Activated CD8-positive, alpha-beta memory T cell treated with anti-CD3 and anti-CD28 coated beads, Interleukin-2, amount 50 U/mL, for 24 hours (primary cell): ENCODE measurements around the gene WDR59.
"Not testable (repeated sequence)": the region's sequence is repeated elsewhere in the genome, so short reads cannot be mapped to it uniquely, and the experiment has no call there.

Experiments
- DNase-seq: peaks from one replicate; pipeline ENCODE4 v3.0.0-alpha.2; 2020; ENCODE audit errors: extremely low read depth

WDR59 gene

GRCh38 chr16:75012380-75013081, 27.6 kb upstream of the WDR59 start:
- no peak for DNase-seq

GRCh38 chr16:75011634-75012307, 26.8 kb upstream of the WDR59 start:
- peak; percentile 35 for DNase-seq

GRCh38 chr16:75010427-75010826, 25.5 kb upstream of the WDR59 start:
- DNase-seq = no peak

- no peak for DNase-seq
Observed at GRCh38 chr16:75007443-75007842, 22.5 kb upstream of the WDR59 start.

- no peak for DNase-seq
Observed at GRCh38 chr16:75005697-75006096, 20.8 kb upstream of the WDR59 start.

GRCh38 chr16:75004460-75004859, 19.5 kb upstream of the WDR59 start:
- no peak for DNase-seq

- DNase-seq = no peak
Observed at GRCh38 chr16:75003931-75004330, 19.0 kb upstream of the WDR59 start.

GRCh38 chr16:75002474-75002873, 17.6 kb upstream of the WDR59 start:
- no peak for DNase-seq

GRCh38 chr16:75000481-75001081, 15.7 kb upstream of the WDR59 start:
- no peak for DNase-seq

- DNase-seq = no peak
Observed at GRCh38 chr16:74999609-75000480, 14.9 kb upstream of the WDR59 start.

- no peak for DNase-seq
Observed at GRCh38 chr16:74999219-74999608, 14.3 kb upstream of the WDR59 start.

- DNase-seq = peak; percentile 54
Observed at GRCh38 chr16:74998481-74999218, 13.7 kb upstream of the WDR59 start, which contains the start of gene ZNRF1. Gene ZNRF1 (plus strand): TSS chr16:74999024. CDS start chr16:74999672, 648 bp downstream.

- DNase-seq = no peak
Observed at GRCh38 chr16:74997042-74997491, 12.1 kb upstream of the WDR59 start.

- DNase-seq = no peak
Observed at GRCh38 chr16:74995986-74996385, 11.1 kb upstream of the WDR59 start.

- no peak for DNase-seq
Observed at GRCh38 chr16:74991593-74992403, 6.9 kb upstream of the WDR59 start.

GRCh38 chr16:74991268-74991592, 6.3 kb upstream of the WDR59 start:
- no peak for DNase-seq

- no peak for DNase-seq
Observed at GRCh38 chr16:74990832-74991231, 5.9 kb upstream of the WDR59 start.

GRCh38 chr16:74989864-74990263, 4.9 kb upstream of the WDR59 start:
- not testable (repeated sequence) for DNase-seq

- DNase-seq = no peak
Observed at GRCh38 chr16:74987027-74987681, 2.2 kb upstream of the WDR59 start.

GRCh38 chr16:74984194-74984528, 762 bp downstream of the WDR59 start:
- no peak for DNase-seq
